Brain microvascular endothelial cell (primary cell): ENCODE data around the gene HSPA1L.
"Not testable (repeated sequence)": the region's sequence is repeated elsewhere in the genome, so short reads cannot be mapped to it uniquely, and the experiment has no call there.

Source experiments
- DNase-seq: peaks from one replicate; pipeline ENCODE4 v3.0.0-alpha.2; 2020
- H3K27ac ChIP-seq: fragments of 250-450 bp; sonication (Bioruptor Pico); 2 replicates; pipeline ENCODE4 v1.5.1; 2020; ENCODE audit warnings: mild to moderate bottlenecking, moderate library complexity
- H3K27me3 ChIP-seq: fragments of 250-450 bp; sonication (Bioruptor Pico); replicated peaks from 2 replicates; pipeline ENCODE4 v1.5.1; 2020; ENCODE audit warnings: mild to moderate bottlenecking
- H3K36me3 ChIP-seq: fragments of 250-450 bp; sonication (Bioruptor Pico); replicated peaks from 2 replicates; pipeline ENCODE4 v1.5.1; 2020; ENCODE audit warnings: mild to moderate bottlenecking
- H3K4me3 ChIP-seq: 2 replicates; pipeline ENCODE4 v1.5.1; 2011; ENCODE audit warnings: low read depth, mild to moderate bottlenecking, control low read depth, low read length, moderate library complexity
- in situ Hi-C: cut with HindIII; loops from 2 replicates; pipeline ENCODE4 v1.10.0; 2017; ENCODE audit warnings: low sequenced_read_pairs, low pct_ligation_motif_present
- TF ChIP-seq, protein P1 (sequence below): IDR thresholded peaks from 2 replicates; pipeline ENCODE4 v1.5.1; 2011; ENCODE audit warnings: low read depth, mild to moderate bottlenecking, moderate library complexity, low read length, control low read depth, inconsistent platforms; ENCODE audit errors: missing control alignments

The HSPA1L gene

GRCh38 chr6:31822036-31822821, 7.1 kb upstream of the HSPA1L start:
- DNase-seq: peak; percentile 53
- no peaks in the 10 kb centered on the region for H3K27me3 ChIP-seq
- peak overlapping the region; percentile 80 for H3K27ac ChIP-seq
- H3K4me3 ChIP-seq: peak overlapping the region; percentile 64
- TF ChIP-seq, protein P1, sequence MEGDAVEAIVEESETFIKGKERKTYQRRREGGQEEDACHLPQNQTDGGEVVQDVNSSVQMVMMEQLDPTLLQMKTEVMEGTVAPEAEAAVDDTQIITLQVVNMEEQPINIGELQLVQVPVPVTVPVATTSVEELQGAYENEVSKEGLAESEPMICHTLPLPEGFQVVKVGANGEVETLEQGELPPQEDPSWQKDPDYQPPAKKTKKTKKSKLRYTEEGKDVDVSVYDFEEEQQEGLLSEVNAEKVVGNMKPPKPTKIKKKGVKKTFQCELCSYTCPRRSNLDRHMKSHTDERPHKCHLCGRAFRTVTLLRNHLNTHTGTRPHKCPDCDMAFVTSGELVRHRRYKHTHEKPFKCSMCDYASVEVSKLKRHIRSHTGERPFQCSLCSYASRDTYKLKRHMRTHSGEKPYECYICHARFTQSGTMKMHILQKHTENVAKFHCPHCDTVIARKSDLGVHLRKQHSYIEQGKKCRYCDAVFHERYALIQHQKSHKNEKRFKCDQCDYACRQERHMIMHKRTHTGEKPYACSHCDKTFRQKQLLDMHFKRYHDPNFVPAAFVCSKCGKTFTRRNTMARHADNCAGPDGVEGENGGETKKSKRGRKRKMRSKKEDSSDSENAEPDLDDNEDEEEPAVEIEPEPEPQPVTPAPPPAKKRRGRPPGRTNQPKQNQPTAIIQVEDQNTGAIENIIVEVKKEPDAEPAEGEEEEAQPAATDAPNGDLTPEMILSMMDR: no peak
- in situ Hi-C loops: no loop called here
- H3K36me3 ChIP-seq: no peaks in the 10 kb centered on the region

GRCh38 chr6:31821301-31822035, 6.4 kb upstream of the HSPA1L start:
- in situ Hi-C loops: no loop called here
- Histone ChIP-seq H3K27me3 (no peaks in the 10 kb centered on the region), H3K27ac (peak overlapping the region; percentile 80), H3K36me3 (no peaks in the 10 kb centered on the region), H3K4me3 (peak overlapping the region; percentile 64)
- TF ChIP-seq, protein P1: no peak
- no peak for DNase-seq

- DNase-seq, H3K36me3 ChIP-seq, H3K27me3 ChIP-seq, in situ Hi-C loops, H3K4me3 ChIP-seq, H3K27ac ChIP-seq: not testable (repeated sequence)
Observed at GRCh38 chr6:31820399-31820798, 5.3 kb upstream of the HSPA1L start.

GRCh38 chr6:31819871-31820299, 4.8 kb upstream of the HSPA1L start:
- in situ Hi-C loops: no loop called here
- no peak overlapping the region for H3K27ac ChIP-seq

GRCh38 chr6:31817929-31818511, 2.9 kb upstream of the HSPA1L start:
- peak overlapping the region; percentile 1 for H3K27ac ChIP-seq
- H3K36me3 ChIP-seq, DNase-seq, H3K27me3 ChIP-seq, in situ Hi-C loops: not testable (repeated sequence)
- peak overlapping the region; percentile 51 for H3K4me3 ChIP-seq

More at GRCh38 chr6:31819871-31820299, 4.8 kb upstream of the HSPA1L start:
- TF ChIP-seq, protein P1: no peak
- DNase-seq: no peak
- H3K27me3 ChIP-seq: no peaks in the 10 kb centered on the region
- H3K4me3 ChIP-seq: no peak overlapping the region
- H3K36me3 ChIP-seq: no peaks in the 10 kb centered on the region

DNA sequence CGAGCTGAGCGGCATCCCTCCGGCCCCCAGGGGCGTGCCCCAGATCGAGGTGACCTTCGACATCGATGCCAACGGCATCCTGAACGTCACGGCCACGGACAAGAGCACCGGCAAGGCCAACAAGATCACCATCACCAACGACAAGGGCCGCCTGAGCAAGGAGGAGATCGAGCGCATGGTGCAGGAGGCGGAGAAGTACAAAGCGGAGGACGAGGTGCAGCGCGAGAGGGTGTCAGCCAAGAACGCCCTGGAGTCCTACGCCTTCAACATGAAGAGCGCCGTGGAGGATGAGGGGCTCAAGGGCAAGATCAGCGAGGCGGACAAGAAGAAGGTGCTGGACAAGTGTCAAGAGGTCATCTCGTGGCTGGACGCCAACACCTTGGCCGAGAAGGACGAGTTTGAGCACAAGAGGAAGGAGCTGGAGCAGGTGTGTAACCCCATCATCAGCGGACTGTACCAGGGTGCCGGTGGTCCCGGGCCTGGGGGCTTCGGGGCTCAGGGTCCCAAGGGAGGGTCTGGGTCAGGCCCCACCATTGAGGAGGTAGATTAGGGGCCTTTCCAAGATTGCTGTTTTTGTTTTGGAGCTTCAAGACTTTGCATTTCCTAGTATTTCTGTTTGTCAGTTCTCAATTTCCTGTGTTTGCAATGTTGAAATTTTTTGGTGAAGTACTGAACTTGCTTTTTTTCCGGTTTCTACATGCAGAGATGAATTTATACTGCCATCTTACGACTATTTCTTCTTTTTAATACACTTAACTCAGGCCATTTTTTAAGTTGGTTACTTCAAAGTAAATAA, 2.2 kb upstream of the HSPA1L start:
- in situ Hi-C loops, DNase-seq, H3K36me3 ChIP-seq, H3K27me3 ChIP-seq: not testable (repeated sequence)
- Histone ChIP-seq H3K4me3 (peak overlapping the region; percentile 51), H3K27ac (peak overlapping the region; percentile 1)
